ENCODE results near the gene C1orf167.

The C1orf167 gene

DNA sequence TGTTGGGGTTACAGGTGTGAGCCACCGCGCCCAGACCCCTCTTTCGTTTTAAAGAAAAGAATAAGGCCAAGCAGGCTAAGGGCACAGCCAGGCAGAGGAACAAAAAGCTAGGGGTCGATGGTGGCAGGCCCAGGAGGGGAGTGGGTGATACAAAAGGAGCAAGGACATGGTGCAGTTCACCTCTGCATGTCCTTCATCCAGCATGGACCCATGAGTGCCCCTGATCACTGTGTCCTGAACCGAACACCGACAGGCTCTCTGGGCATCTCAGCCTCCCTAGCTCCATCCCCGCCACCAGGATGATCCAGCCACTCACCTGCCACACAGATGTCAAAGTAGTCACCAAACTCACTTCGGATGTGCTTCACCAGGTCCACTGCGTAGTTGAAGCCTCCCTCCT, 37.9 kb downstream of the C1orf167 start:
- TF ChIP-seq, protein P1, sequence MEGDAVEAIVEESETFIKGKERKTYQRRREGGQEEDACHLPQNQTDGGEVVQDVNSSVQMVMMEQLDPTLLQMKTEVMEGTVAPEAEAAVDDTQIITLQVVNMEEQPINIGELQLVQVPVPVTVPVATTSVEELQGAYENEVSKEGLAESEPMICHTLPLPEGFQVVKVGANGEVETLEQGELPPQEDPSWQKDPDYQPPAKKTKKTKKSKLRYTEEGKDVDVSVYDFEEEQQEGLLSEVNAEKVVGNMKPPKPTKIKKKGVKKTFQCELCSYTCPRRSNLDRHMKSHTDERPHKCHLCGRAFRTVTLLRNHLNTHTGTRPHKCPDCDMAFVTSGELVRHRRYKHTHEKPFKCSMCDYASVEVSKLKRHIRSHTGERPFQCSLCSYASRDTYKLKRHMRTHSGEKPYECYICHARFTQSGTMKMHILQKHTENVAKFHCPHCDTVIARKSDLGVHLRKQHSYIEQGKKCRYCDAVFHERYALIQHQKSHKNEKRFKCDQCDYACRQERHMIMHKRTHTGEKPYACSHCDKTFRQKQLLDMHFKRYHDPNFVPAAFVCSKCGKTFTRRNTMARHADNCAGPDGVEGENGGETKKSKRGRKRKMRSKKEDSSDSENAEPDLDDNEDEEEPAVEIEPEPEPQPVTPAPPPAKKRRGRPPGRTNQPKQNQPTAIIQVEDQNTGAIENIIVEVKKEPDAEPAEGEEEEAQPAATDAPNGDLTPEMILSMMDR (conservative IDR thresholded peaks at IDR 0.05) = no peak
- no peak overlapping the region for H3K27ac ChIP-seq

DNA sequence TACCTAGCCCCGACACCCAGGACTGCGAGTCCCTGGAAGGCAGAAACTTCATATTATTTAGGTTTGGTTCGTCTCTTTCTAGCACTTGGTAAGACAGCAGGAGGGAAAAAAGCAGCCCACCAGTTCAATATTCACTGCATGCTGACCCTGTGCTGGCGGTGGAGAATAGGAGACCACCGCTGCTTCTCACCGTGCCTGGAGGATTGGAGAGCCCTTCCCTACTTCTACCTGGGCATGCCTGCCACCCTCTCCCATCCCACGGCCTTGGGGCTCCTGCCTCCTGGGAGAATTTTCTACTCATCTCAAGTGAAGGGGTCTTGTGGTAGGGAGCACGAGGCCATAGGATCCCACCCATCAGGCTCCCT, 38.4 kb downstream of the C1orf167 start:
- no peak overlapping the region for H3K27ac ChIP-seq
- TF ChIP-seq, protein P1 (conservative IDR thresholded peaks at IDR 0.05) = no peak

DNA sequence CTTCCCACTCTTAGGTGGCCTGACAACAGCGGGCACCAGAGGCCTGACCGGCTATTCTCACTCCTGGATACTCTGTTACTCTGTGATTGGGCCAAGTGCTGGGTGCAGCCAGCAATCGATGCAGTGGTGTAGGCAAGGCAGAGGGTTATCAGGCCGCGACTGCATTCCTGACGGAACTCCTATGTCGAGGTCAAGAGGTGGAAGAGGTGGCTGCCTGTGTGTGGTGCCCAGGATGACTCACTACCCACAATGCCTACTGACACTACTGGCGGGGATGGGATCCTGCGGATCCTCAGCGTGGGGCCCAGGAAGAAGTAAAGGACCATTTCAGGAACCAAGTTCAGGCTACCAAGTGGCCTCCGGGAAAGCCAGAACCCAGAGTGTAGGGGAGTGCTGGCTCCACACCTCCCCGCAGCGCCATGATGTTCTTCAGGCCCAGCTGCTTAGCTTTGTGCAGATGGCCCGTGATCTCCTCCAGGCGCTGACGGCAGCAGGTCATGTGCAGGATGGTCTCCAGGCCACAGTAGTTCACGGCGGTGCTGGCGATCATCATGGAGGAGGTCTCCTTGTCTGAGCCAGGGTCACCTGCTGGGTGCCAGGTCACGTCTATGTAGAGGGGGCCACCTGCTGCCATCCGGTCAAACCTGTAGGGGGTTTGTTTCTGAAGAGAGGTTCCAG, 38.9 kb downstream of the C1orf167 start:
- TF ChIP-seq, protein P1 (conservative IDR thresholded peaks at IDR 0.05) = no peak
- no peak overlapping the region for H3K27ac ChIP-seq

DNA sequence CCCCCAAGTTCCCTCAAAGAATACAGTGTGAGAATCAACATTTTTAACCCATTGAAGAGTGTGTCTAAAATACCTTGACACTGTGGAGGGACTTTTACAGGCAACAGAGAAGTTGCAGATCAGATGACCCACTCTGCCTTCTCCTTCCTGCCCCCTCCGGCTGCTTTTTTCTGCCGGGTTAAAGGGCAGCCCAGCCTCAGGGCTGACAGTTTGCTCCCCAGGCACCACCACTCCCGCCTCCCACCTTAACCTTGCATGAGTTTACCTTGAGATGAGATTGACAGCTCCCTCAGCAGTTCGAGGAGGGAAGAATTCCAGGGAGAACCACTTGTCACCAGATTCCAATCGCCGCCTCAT, 40.6 kb downstream of the C1orf167 start:
- TF ChIP-seq, protein P1 (conservative IDR thresholded peaks at IDR 0.05) = no peak
- peak overlapping the region; percentile 95; the same call in 1 of the 2 replicates for H3K27ac ChIP-seq

DNA sequence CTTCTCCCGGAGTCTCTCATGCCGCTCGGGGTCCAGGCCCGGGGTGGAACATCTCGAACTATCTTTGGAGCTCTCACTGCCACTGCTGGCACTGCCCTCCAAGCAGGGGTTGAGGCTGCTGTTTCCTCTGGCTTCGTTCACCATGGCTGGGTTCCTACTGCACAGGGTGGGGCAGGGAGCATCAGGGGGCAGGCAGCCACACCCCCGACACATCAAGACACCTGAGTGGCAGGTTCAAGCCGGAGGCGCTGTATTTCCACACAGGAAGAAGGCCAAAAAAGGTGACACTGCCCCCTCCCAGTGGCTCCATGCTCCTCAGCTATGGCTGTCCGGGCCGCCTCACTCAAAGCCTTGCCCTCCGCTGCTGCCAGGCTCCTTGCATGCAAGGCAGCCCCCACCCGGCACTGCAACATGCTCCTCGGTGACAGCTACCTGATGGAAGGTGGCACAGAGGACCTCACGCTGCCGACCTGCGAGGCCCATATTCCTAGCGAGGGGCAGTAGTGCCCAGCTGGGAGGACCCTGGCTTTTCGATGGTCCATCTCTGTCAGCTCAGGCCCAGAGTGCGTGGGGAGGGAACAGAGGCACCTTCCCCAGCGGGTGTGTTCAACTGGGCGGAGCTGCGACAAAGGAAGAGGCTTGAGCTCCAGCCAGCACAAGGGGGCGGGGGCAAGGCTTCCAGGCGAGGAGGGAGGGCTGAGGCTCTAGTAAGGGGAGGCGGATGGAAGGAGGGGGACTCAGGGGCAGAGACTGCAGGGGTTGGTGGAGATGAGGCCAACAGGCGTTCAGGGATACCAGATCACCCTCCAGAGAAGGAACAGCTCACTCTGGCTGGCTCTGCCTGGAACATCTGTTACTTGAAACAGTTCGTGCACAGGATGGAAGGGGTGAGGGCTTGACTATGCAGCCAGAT, 41.2 kb downstream of the C1orf167 start:
- TF ChIP-seq, protein P1 (conservative IDR thresholded peaks at IDR 0.05) = no peak
- H3K27ac ChIP-seq = peak overlapping the region; percentile 95

DNA sequence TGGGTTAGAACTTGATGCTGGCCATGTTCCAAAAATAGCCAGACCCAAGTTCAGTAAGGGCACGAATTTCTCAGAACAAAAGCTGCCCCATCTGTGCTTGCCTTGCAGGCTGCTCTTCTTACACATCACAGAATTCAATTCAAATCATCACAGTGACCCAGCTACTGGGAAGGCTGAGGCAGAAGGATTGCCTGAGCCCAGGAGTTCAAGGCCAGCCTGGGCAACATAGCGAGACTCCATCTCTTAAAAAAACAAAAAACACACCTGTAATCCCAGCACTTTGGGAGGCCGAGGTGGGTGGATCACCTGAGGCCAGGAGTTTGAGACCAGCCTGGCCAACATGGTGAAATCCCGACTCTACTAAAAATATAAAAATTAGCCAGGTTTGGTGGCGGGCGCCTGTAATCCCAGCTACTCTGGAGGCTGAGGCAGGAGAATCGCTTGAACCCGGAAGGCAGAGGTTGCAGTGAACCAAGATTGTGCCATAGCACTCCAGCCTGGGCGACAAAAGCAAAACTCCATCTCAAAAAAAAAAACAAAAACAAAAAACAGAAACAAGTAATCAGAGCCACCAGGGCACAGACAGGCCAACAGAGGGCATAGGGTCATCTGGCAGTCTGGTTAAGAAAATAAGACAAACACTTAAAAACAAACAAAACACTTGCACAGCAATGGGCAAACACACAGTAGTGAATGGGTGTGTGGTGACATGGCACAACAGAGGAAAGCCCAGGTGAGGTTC, 42.1 kb downstream of the C1orf167 start:
- peak overlapping the region; percentile 95 for H3K27ac ChIP-seq

DNA sequence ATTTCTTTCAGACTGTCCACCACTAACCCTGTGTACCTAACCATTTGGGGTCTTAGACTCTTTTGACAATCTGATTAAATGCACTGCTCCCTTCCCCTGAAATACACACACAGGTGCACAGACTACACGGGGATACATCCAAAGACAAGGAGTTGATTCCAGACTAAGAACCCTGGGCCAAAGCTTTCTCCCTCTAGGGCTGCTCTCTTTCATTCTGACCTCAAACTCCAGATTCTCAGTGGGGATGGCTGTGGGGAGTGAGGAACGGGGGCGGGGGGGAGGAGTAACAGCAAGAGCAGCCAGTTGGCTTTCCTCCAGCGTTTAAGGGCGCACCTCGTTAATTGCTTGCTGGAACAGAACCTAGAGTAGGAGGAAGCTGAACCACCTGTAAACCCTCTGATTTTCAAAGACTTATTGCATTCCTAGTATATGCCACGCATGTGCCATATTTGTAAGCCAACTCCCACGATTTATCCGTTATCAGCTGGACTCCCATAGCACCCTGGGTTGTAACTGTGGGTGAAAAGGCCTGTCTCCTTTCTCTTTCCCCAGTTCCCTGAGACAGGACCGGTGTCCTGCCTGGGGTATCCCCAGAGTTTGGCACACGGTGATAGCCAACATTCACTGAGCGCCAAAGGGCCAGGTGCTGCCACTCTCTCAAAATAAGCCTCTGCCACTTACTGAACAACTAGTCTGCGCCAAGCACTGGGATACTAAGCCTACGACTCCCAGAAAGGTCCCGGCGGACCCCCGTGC, 42.9 kb downstream of the C1orf167 start:
- H3K27ac ChIP-seq = peak overlapping the region; percentile 95
- TF ChIP-seq, protein P1 (conservative IDR thresholded peaks at IDR 0.05) = no peak
